Lower leg skin (tissue), 3 donors: ENCODE measurements around the gene MAPK10.

Source experiments
- POLR2A ChIP-seq, 2 donors: fragments of 450-650 bp; IDR thresholded peaks; one replicate each; pipeline ENCODE4 v1.6.1; 2016 to 2017; ENCODE audit warnings: antibody characterized with exemption in 2 of 2, mild to moderate bottlenecking in 1 of 2, moderate library complexity in 1 of 2
- TF ChIP-seq, protein P1 (sequence below), 3 donors: fragments of 450-650 bp; IDR thresholded peaks; one replicate each; pipeline ENCODE4 v1.5.1; 2016; ENCODE audit warnings: antibody characterized with exemption in 3 of 3, mild to moderate bottlenecking in 3 of 3, moderate library complexity in 2 of 3

GRCh38 chr4:86160426-86160825 is 199.4 kb downstream of the MAPK10 start:
- TF ChIP-seq, protein P1, sequence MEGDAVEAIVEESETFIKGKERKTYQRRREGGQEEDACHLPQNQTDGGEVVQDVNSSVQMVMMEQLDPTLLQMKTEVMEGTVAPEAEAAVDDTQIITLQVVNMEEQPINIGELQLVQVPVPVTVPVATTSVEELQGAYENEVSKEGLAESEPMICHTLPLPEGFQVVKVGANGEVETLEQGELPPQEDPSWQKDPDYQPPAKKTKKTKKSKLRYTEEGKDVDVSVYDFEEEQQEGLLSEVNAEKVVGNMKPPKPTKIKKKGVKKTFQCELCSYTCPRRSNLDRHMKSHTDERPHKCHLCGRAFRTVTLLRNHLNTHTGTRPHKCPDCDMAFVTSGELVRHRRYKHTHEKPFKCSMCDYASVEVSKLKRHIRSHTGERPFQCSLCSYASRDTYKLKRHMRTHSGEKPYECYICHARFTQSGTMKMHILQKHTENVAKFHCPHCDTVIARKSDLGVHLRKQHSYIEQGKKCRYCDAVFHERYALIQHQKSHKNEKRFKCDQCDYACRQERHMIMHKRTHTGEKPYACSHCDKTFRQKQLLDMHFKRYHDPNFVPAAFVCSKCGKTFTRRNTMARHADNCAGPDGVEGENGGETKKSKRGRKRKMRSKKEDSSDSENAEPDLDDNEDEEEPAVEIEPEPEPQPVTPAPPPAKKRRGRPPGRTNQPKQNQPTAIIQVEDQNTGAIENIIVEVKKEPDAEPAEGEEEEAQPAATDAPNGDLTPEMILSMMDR (IDR thresholded peaks at IDR 0.05) = no peak
- no peak for TF ChIP-seq POLR2A (IDR thresholded peaks at IDR 0.05)
